ENCODE results near the gene LGI1. TPM values are rescaled to one million over a fixed set of nuclear protein-coding genes. Genes with fewer than 3 reads are reported as not detected.
"Not testable (repeated sequence)": the region's sequence is repeated elsewhere in the genome, so short reads cannot be mapped to it uniquely, and the experiment has no call there.

Gene LGI1
- total RNA-seq, 1 donor from 2014 or later = not detected

- DNase-seq (ENCODE audit: low read depth in 2 of 2) = no peak
Observed at GRCh38 chr10:93804200-93804599, 46.5 kb downstream of the LGI1 start.

GRCh38 chr10:93806903-93807302 is 49.2 kb downstream of the LGI1 start:
- DNase-seq (ENCODE audit: low read depth in 2 of 2) = no peak

- DNase-seq (ENCODE audit: low read depth in 2 of 2) = no peak
Observed at GRCh38 chr10:93807371-93807770, 49.6 kb downstream of the LGI1 start.

GRCh38 chr10:93812659-93813338 is 55.1 kb downstream of the LGI1 start:
- no peak for DNase-seq (ENCODE audit: low read depth in 2 of 2)

- peak; percentile 54 to 77 for DNase-seq (ENCODE audit: low read depth in 2 of 2)
Observed at GRCh38 chr10:93813507-93814465, 56.0 kb downstream of the LGI1 start.

DNA sequence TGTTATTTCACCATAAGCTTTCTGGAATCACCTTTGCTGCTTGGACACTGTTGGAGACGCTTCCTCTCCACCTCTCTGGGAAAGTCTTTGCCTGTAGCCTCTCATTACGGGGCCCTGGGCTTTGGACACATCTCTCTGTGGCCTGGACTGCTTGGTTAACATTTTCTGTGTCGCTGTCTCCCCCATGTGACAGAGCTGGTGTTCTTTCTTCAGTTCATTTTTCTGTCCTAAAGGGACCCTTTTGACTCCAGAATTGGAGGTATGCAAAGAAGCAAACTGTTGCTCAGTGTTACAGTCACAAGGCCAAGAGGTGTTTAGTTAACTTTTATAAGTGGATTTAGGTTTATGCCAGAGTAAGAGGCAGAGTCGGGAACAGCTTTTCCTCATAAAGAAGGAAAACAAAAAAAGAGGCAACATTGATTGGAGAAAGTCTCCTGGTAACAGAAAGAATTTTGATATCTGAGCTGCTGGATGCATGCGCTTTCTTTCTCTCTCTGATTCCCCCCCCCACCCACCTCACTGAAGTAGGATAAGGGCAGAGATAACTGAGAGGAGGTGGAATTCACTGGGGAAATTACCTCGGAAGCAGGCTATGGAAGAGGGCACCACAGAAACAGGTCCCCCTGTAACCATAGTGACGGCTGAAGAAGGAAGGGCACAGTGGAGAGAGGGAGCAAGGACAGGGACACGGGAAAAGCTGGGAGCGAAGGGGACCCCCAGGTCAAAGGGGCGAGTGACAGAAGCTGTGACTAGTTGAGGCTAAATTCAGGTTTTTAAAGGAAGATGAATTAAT is 57.8 kb downstream of the LGI1 start:
- DNase-seq (ENCODE audit: low read depth in 2 of 2) = no peak

DNA sequence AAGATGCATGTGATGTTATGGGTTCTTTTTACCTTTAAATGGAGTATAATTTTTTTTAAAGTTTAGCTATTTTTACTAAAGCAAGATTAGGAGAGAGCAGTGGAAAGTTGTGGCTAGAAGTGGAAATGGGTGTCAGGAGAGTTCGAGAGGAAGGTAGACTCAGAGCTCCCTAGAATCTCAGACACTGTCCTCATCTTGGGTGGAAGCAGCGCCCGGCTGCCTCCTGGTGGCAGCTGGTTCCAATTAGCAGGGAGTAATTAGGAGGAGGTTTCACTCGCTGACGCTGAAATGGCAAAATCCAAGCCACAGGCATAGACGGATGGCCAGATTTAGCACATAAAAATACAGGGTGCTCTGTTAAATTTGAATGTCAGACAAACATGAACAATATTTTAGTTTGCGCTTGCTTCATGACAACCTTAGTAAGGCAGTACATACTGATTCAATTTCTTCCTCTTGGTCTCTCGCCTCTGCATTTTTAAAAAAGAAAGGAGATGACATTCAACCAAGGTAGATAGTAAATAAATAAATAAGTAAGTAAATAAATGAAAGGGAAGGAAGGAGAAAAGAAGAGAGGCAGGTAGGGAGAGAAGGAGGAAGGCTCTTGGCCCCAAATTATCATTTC is 58.5 kb downstream of the LGI1 start:
- peak; percentile 36 to 48 for DNase-seq (ENCODE audit: low read depth in 2 of 2)

GRCh38 chr10:93818086-93818485 is 60.4 kb downstream of the LGI1 start:
- DNase-seq (ENCODE audit: low read depth in 2 of 2) = no peak

GRCh38 chr10:93819520-93819919 is 61.8 kb downstream of the LGI1 start:
- DNase-seq (ENCODE audit: low read depth in 2 of 2) = no peak

DNA sequence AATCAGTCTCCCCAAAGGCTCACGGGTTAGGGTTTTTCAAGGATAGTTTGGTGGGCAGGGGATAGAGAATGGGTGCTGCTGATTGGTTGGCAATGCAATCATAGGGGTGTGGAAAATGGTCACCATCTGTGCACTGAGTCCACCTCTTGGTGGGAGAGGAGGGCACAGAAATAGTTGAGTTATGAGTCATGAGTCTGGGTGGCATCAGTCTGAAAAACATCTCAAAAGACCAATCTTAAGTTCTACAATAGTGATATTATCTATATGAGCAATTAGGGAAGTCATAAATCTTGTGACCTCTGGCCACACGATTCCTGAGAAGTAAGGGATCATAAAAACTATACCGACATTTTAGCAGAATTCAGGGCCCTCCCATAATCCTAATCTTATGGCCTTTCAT is 62.7 kb downstream of the LGI1 start:
- no peak for DNase-seq (ENCODE audit: low read depth in 2 of 2)

GRCh38 chr10:93821051-93821772 is 63.5 kb downstream of the LGI1 start:
- DNase-seq (ENCODE audit: low read depth in 2 of 2) = peak; percentile 55 to 72

- no peak for DNase-seq (ENCODE audit: low read depth in 2 of 2)
Observed at GRCh38 chr10:93826355-93826754, 68.6 kb downstream of the LGI1 start.

- DNase-seq (ENCODE audit: low read depth in 2 of 2) = no peak
Observed at GRCh38 chr10:93827056-93827804, 69.5 kb downstream of the LGI1 start.

- DNase-seq (ENCODE audit: low read depth in 2 of 2) = not testable (repeated sequence)
Observed at GRCh38 chr10:93831065-93831464, 73.3 kb downstream of the LGI1 start.

DNA sequence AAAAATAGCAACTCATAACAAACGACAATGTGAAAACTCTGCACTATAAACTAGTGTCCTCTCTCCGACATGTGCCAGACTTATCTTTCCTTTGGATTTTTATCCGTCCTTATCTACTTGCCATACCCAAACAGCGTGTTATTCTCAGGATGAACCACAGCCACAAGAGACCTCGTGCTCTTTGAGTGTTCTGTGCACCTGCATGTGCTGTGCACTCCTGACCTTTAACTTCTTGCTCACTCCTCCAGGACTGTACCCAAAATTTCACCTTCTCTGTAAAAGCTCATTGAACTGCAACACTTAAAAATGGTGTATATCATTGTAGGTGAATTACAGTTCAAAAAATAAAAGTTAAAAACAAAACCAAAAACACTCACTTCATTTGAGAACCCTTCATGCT is 78.0 kb downstream of the LGI1 start:
- DNase-seq (ENCODE audit: low read depth in 2 of 2) = no peak

DNA sequence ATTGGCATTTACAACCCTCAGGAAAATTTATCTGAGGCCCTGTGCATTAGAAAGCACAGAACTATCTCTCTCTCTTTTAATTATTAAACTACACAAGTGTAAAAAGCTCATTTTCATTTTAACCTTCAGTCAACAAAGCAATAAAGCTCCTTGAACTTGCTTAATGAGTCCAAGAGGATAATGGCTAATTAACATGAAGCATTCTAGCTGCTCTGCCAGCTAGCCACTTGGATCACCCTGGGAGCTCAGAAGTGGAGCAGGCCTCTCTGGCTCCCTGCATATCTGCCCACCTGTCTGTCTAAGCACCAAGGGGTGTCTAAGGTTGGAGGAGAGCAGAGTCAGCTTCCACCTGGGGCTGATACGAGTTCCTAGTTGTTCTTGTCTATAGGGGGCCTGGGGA is 80.1 kb downstream of the LGI1 start:
- DNase-seq (ENCODE audit: low read depth in 2 of 2) = no peak

DNA sequence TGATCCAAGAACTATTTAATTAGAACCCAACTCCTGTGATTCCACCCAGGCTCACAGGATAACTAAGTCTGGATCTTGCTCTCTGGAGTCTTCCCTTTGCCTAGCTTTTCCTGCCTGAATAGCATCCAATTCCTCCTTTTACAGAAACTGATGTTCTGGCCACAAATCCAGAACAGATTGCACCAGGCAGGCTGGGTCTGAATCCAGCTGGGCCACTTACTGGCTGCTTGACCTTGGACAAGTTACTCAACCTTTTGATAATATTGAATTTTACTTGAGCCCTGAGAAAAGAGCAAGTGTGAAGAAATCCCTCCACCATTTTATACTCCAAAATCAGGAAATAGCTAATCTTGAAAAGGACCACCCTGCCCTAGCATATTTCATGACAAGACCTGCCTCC is 80.5 kb downstream of the LGI1 start:
- DNase-seq (ENCODE audit: low read depth in 2 of 2) = no peak

- no peak for DNase-seq (ENCODE audit: low read depth in 2 of 2)
Observed at GRCh38 chr10:93841961-93842360, 84.2 kb downstream of the LGI1 start.

DNA sequence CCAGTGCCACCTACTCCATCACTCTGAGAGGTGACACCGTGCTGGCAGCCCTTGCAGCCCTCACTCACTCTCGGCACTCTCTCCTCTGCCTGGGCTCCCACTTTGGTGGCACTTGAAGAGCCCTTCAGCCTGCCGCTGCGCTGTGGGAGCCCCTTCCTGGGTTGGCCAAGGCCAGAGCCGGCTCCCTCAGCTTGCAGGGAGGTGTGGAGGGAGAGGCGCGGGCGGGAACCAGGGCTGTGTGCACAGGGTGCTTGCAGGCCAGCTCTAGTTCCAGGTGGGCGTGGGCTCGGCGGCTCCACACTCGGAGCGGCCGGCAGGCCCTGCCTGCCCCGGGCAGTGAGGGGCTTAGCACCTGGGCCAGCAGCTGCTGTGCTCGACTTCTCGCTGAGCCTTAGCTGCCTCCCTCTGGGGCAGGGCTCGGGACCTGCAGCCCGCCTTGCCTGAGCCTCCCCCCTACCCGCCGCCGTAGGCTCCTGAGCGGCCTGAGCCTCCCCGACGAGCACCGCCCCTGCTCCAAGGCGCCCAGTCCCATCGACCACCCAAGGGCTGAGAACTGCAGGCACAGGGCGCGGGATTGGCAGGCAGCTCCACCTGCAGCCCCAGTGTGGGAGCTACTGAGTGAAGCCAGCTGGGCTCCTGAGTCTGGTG is 87.4 kb downstream of the LGI1 start:
- DNase-seq (ENCODE audit: low read depth in 2 of 2) = no peak
